ENCODE measurements around the gene KCNK16. TPM values are rescaled to one million over a fixed set of nuclear protein-coding genes. Genes with fewer than 3 reads are reported as not detected.

Gene KCNK16
- polyA plus RNA-seq, 1 donor from 2014 or later = not detected

DNA sequence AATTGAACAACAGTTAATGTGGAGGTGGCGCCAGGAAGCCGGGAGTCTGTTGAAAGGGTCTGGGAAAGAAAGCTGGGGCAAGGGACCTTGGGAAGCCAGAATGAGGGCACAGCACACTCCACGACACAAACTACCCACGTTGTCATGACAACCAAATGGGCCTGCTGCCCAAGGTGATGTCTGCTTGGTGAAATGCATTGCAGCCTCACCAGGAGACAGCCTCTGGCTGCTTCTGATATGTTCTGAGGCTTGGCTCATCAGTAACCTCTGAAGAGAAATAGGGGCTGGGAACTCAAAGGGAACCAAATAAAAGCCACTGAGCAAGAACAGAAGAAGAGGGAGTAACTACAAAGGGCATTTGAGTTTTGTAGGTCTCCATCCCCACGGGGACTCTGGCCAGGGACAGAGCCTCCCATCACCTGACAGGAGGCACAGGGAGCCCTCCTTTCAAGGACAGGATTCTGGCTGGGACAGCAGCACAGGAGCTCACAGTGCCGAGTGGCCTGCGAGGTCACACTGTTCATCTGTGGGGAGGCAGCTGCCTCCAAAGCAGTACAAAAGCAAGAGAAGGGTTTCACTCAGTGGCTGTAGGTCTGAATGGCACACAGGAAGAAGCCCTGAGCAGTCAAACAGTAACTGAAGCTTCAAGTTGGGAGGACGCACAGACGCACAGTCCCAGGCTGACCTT is 44.6 kb upstream of the KCNK16 start:
- no peak overlapping the region for H3K4me3 ChIP-seq (ENCODE audit: low read length)
- no peaks in the 10 kb centered on the region for H3K27me3 ChIP-seq (ENCODE audit: insufficient read depth, low read depth, low read length)
- H3K4me2 ChIP-seq (ENCODE audit: low read length) = no peak overlapping the region
- no peak overlapping the region for H3K9ac ChIP-seq (ENCODE audit: low read length)
- no peaks in the 10 kb centered on the region for H3K79me2 ChIP-seq (replicated peaks; ENCODE audit: insufficient read depth, low read length)
- H3K9me3 ChIP-seq (ENCODE audit: low read length) = no peaks in the 10 kb centered on the region
- no peak overlapping the region for H3K27ac ChIP-seq (ENCODE audit: low read length)
- no peaks in the 10 kb centered on the region for H4K20me1 ChIP-seq (ENCODE audit: insufficient read depth)
- TF ChIP-seq SMC3 (conservative IDR thresholded peaks at IDR 0.05; ENCODE audit: poor library complexity) (no peak), RAD21 (conservative IDR thresholded peaks at IDR 0.05) (no peak), MXI1 (conservative IDR thresholded peaks at IDR 0.05; ENCODE audit: poor library complexity, severe bottlenecking) (no peak), EZH2 (IDR thresholded peaks at IDR 0.05; ENCODE audit: borderline replicate concordance, insufficient read depth, low read length, poor library complexity, severe bottlenecking) (no peak), TAF1 (IDR thresholded peaks at IDR 0.05; ENCODE audit: low read depth) (no peak), POLR2AphosphoS5 (IDR thresholded peaks at IDR 0.05) (no peak), EP300 (conservative IDR thresholded peaks at IDR 0.05; ENCODE audit: poor library complexity, severe bottlenecking) (no peak)
- TF ChIP-seq, protein P1, sequence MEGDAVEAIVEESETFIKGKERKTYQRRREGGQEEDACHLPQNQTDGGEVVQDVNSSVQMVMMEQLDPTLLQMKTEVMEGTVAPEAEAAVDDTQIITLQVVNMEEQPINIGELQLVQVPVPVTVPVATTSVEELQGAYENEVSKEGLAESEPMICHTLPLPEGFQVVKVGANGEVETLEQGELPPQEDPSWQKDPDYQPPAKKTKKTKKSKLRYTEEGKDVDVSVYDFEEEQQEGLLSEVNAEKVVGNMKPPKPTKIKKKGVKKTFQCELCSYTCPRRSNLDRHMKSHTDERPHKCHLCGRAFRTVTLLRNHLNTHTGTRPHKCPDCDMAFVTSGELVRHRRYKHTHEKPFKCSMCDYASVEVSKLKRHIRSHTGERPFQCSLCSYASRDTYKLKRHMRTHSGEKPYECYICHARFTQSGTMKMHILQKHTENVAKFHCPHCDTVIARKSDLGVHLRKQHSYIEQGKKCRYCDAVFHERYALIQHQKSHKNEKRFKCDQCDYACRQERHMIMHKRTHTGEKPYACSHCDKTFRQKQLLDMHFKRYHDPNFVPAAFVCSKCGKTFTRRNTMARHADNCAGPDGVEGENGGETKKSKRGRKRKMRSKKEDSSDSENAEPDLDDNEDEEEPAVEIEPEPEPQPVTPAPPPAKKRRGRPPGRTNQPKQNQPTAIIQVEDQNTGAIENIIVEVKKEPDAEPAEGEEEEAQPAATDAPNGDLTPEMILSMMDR (IDR thresholded peaks at IDR 0.05; ENCODE audit: poor library complexity, severe bottlenecking) = no peak
- TF ChIP-seq, protein P2, sequence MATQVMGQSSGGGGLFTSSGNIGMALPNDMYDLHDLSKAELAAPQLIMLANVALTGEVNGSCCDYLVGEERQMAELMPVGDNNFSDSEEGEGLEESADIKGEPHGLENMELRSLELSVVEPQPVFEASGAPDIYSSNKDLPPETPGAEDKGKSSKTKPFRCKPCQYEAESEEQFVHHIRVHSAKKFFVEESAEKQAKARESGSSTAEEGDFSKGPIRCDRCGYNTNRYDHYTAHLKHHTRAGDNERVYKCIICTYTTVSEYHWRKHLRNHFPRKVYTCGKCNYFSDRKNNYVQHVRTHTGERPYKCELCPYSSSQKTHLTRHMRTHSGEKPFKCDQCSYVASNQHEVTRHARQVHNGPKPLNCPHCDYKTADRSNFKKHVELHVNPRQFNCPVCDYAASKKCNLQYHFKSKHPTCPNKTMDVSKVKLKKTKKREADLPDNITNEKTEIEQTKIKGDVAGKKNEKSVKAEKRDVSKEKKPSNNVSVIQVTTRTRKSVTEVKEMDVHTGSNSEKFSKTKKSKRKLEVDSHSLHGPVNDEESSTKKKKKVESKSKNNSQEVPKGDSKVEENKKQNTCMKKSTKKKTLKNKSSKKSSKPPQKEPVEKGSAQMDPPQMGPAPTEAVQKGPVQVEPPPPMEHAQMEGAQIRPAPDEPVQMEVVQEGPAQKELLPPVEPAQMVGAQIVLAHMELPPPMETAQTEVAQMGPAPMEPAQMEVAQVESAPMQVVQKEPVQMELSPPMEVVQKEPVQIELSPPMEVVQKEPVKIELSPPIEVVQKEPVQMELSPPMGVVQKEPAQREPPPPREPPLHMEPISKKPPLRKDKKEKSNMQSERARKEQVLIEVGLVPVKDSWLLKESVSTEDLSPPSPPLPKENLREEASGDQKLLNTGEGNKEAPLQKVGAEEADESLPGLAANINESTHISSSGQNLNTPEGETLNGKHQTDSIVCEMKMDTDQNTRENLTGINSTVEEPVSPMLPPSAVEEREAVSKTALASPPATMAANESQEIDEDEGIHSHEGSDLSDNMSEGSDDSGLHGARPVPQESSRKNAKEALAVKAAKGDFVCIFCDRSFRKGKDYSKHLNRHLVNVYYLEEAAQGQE (IDR thresholded peaks at IDR 0.05; ENCODE audit: borderline replicate concordance) = no peak
- H3F3A ChIP-seq (ENCODE audit: insufficient read depth, low read length, poor library complexity, severe bottlenecking) = no peaks in the 10 kb centered on the region
- no peaks in the 10 kb centered on the region for H3K36me3 ChIP-seq (ENCODE audit: insufficient read depth, low read length)
- no peaks in the 10 kb centered on the region for H3K9me2 ChIP-seq (ENCODE audit: insufficient read depth, low read length)
- no peak overlapping the region for H2AFZ ChIP-seq (ENCODE audit: low read depth, low read length)

DNA sequence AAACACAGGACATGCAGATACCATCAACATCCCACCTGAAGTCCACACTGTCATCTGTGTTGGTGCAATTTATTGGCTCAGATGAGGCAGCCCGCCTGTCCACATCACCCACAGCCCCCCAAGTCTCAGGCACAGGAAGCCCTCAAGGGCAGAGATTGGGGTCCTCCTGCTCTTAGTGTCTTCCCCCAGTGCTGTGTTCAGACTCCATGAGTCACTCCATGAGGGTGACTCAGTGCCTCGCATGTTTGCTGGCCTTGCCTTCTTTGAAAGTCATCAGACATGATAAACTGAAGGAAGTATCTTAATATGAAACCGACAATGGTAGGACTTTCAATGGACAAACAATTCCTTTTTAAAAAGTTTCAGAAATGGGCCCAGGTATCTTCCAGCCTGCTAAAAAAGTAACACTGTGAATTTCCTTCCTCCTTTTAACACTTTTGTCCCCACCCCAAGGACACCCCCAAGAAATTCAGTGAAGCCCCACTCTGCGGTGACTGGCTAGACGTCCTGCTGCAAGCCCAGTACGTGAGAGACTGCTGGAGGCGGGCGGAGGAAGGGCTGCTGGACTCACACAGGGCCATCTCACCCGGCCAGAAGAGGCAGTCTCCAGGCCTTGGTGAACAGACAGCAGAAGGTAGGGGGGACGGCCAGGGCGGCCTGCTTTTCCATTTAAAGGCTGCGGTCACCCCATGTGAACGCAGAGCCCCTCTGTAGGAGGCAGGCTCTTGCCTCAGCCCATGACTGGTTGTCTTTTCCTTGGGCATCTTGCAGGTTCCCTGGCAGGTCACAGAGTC is 43.0 kb upstream of the KCNK16 start:
- no peaks in the 10 kb centered on the region for H3K79me2 ChIP-seq (replicated peaks; ENCODE audit: insufficient read depth, low read length)
- no peak overlapping the region for H3K27ac ChIP-seq (ENCODE audit: low read length)
- H2AFZ ChIP-seq (ENCODE audit: low read depth, low read length) = no peak overlapping the region

More for the DNA sequence above, 43.0 kb upstream of the KCNK16 start:
- no peak overlapping the region for H3K9ac ChIP-seq (ENCODE audit: low read length)
- no peak for TF ChIP-seq EZH2 (IDR thresholded peaks at IDR 0.05; ENCODE audit: borderline replicate concordance, insufficient read depth, low read length, poor library complexity, severe bottlenecking)
- TF ChIP-seq RAD21 (conservative IDR thresholded peaks at IDR 0.05) = no peak
- TF ChIP-seq, protein P2 (IDR thresholded peaks at IDR 0.05; ENCODE audit: borderline replicate concordance) = no peak
- TF ChIP-seq POLR2AphosphoS5 (IDR thresholded peaks at IDR 0.05) = no peak
- TF ChIP-seq, protein P1 (IDR thresholded peaks at IDR 0.05; ENCODE audit: poor library complexity, severe bottlenecking) = no peak
- no peak for TF ChIP-seq EP300 (conservative IDR thresholded peaks at IDR 0.05; ENCODE audit: poor library complexity, severe bottlenecking)
- no peak for TF ChIP-seq MXI1 (conservative IDR thresholded peaks at IDR 0.05; ENCODE audit: poor library complexity, severe bottlenecking)
- TF ChIP-seq SMC3 (conservative IDR thresholded peaks at IDR 0.05; ENCODE audit: poor library complexity) = no peak
- no peak for TF ChIP-seq TAF1 (IDR thresholded peaks at IDR 0.05; ENCODE audit: low read depth)
- no peaks in the 10 kb centered on the region for H3K27me3 ChIP-seq (ENCODE audit: insufficient read depth, low read depth, low read length)
- no peak overlapping the region for H3K4me2 ChIP-seq (ENCODE audit: low read length)
- no peaks in the 10 kb centered on the region for H3K9me2 ChIP-seq (ENCODE audit: insufficient read depth, low read length)
- H3K36me3 ChIP-seq (ENCODE audit: insufficient read depth, low read length) = no peaks in the 10 kb centered on the region
- H3K9me3 ChIP-seq (ENCODE audit: low read length) = no peaks in the 10 kb centered on the region
- no peaks in the 10 kb centered on the region for H3F3A ChIP-seq (ENCODE audit: insufficient read depth, low read length, poor library complexity, severe bottlenecking)
- H4K20me1 ChIP-seq (ENCODE audit: insufficient read depth) = no peaks in the 10 kb centered on the region
- H3K4me3 ChIP-seq (ENCODE audit: low read length) = no peak overlapping the region
